MM.1S (cell line): ENCODE measurements around the gene HOXC10.

ENCODE experiments used
- DNase-seq: peaks from one replicate; pipeline ENCODE4 v3.0.0-alpha.2; 2015
- H2AFZ ChIP-seq: fragments of 300-600 bp; sonication (generic); 2 replicates; pipeline ENCODE4 v1.6.0; 2016; ENCODE audit warnings: antibody characterized with exemption, low read length
- H3F3A ChIP-seq: fragments of 300-600 bp; sonication (generic); 2 replicates; pipeline ENCODE4 v1.6.1; 2016; ENCODE audit warnings: mild to moderate bottlenecking, antibody characterized with exemption, low read length, moderate library complexity, mixed read lengths; ENCODE audit not compliant: insufficient read depth
- H3K27ac ChIP-seq: fragments of 300-600 bp; sonication (generic); 2 replicates; pipeline ENCODE4 v1.5.1; 2016; ENCODE audit warnings: mild to moderate bottlenecking, low read length
- H3K27me3 ChIP-seq: fragments of 300-600 bp; sonication (generic); replicated peaks from 2 replicates; pipeline ENCODE4 v1.6.0; 2016; ENCODE audit warnings: low read length; ENCODE audit not compliant: insufficient read depth
- H3K36me3 ChIP-seq: fragments of 300-600 bp; sonication (generic); replicated peaks from 2 replicates; pipeline ENCODE4 v1.6.1; 2016; ENCODE audit warnings: mild to moderate bottlenecking, low read length, mixed read lengths; ENCODE audit not compliant: insufficient read depth
- H3K4me1 ChIP-seq: fragments of 300-600 bp; sonication (generic); 2 replicates; pipeline ENCODE4 v1.6.1; 2016; ENCODE audit warnings: low read length, mixed read lengths
- H3K4me2 ChIP-seq: fragments of 300-600 bp; sonication (generic); 2 replicates; pipeline ENCODE4 v1.6.0; 2016; ENCODE audit warnings: low read depth, low read length
- H3K4me3 ChIP-seq: fragments of 300-600 bp; sonication (generic); 2 replicates; pipeline ENCODE4 v1.5.1; 2016; ENCODE audit warnings: low read length, mixed read lengths
- H3K79me2 ChIP-seq: fragments of 300-600 bp; sonication (generic); 2 replicates; pipeline ENCODE4 v1.6.1; 2016; ENCODE audit warnings: mixed run types, low read length, mixed read lengths
- H3K9ac ChIP-seq: fragments of 300-600 bp; sonication (generic); 2 replicates; pipeline ENCODE4 v1.6.1; 2016; ENCODE audit warnings: low read length, mixed read lengths
- H3K9me2 ChIP-seq: fragments of 300-600 bp; sonication (generic); replicated peaks from 2 replicates; pipeline ENCODE4 v1.6.1; 2016; ENCODE audit warnings: mild to moderate bottlenecking, low read length, mixed read lengths; ENCODE audit not compliant: insufficient read depth
- H3K9me3 ChIP-seq: fragments of 300-600 bp; sonication (generic); replicated peaks from 2 replicates; pipeline ENCODE4 v1.6.1; 2016; ENCODE audit warnings: mild to moderate bottlenecking, low read length, mixed read lengths; ENCODE audit not compliant: insufficient read depth
- H4K20me1 ChIP-seq: fragments of 300-600 bp; sonication (generic); 2 replicates; pipeline ENCODE4 v1.6.1; 2016; ENCODE audit warnings: mild to moderate bottlenecking, low read length, moderate library complexity, mixed read lengths; ENCODE audit not compliant: insufficient read depth
- CTCF ChIP-seq: fragments of 300-600 bp; sonication (generic); IDR thresholded peaks from 2 replicates; pipeline ENCODE4 v1.5.1; 2016; ENCODE audit warnings: antibody characterized with exemption, low read length, mixed read lengths
- EZH2 ChIP-seq: fragments of 300-600 bp; sonication (generic); optimal IDR thresholded peaks from 2 replicates; pipeline ENCODE3; 2017; ENCODE audit warnings: low read depth, mild to moderate bottlenecking, antibody characterized with exemption, low read length, mixed read lengths
- EZH2phosphoT487 ChIP-seq: fragments of 300-600 bp; sonication (generic); IDR thresholded peaks from 2 replicates; pipeline ENCODE4 v1.6.1; 2018; ENCODE audit warnings: antibody characterized with exemption, low read length

Gene HOXC10

DNA sequence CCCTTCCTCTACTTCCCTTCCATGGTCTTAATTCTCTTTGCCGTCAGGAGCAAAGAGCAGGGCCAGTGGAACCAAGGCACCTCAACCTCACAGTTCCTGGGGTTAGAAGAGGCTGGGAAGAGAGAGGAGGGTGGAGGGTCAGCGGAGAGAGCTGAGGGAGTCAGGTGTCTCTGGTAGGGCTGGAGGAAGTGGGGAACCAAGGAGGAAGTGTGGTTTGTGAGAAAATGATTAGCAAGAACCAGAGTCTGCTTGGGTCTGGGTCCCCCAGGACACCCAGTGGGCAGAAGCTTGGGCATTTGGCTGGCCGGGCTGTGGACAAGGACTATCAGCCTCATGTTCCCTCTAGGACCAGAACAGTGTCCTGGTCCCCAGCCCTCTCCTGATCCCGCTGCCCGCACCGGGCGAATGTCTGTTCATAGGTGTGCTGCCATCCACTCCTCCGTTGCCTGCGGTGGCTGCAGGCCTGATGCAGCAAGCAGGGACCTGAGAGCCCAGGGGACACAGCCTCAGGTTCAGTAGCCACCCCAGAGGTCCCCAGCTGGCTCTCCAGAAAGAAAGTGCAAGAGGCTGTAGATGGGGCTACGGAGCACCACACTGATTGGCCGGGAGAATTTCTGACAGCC is 27.9 kb upstream of the HOXC10 start:
- no peak for DNase-seq
- H3K9me3 ChIP-seq = no peaks in the 10 kb centered on the region
- H3K4me2 ChIP-seq = no peak overlapping the region
- H3K27ac ChIP-seq = no peak overlapping the region
- H3K4me3 ChIP-seq = no peak overlapping the region
- H3F3A ChIP-seq = no peaks in the 10 kb centered on the region
- H3K27me3 ChIP-seq = peaks cover 99% of the 10 kb centered on the region
- no peaks in the 10 kb centered on the region for H4K20me1 ChIP-seq
- no peak overlapping the region for H3K9ac ChIP-seq
- H3K9me2 ChIP-seq = no peaks in the 10 kb centered on the region
- no peaks in the 10 kb centered on the region for H3K36me3 ChIP-seq
- TF ChIP-seq EZH2 = no peak
- TF ChIP-seq EZH2phosphoT487 = no peak
- no peak for TF ChIP-seq CTCF
- H3K4me1 ChIP-seq = 0 out of 2 replicates have a peak, but pooled peaks cover 5% of the 10 kb centered on the region
- H3K79me2 ChIP-seq = no peaks in the 10 kb centered on the region
- H2AFZ ChIP-seq = no peak overlapping the region

- no peak overlapping the region for H2AFZ ChIP-seq
- no peak for DNase-seq
- H3K4me2 ChIP-seq = no peak overlapping the region
- no peaks in the 10 kb centered on the region for H3K9me3 ChIP-seq
- no peak overlapping the region for H3K9ac ChIP-seq
- 0 out of 2 replicates have a peak, but pooled peaks cover 5% of the 10 kb centered on the region for H3K4me1 ChIP-seq
- H4K20me1 ChIP-seq = no peaks in the 10 kb centered on the region
- no peaks in the 10 kb centered on the region for H3K9me2 ChIP-seq
- TF ChIP-seq CTCF (no peak), EZH2phosphoT487 (no peak), EZH2 (no peak)
- no peaks in the 10 kb centered on the region for H3K36me3 ChIP-seq
- H3K27me3 ChIP-seq = peaks cover 99% of the 10 kb centered on the region
- H3K79me2 ChIP-seq = no peaks in the 10 kb centered on the region
- H3F3A ChIP-seq = no peaks in the 10 kb centered on the region
- H3K4me3 ChIP-seq = no peak overlapping the region
- H3K27ac ChIP-seq = no peak overlapping the region
Measured at GRCh38 chr12:53958128-53958527, 26.8 kb upstream of the HOXC10 start.

DNA sequence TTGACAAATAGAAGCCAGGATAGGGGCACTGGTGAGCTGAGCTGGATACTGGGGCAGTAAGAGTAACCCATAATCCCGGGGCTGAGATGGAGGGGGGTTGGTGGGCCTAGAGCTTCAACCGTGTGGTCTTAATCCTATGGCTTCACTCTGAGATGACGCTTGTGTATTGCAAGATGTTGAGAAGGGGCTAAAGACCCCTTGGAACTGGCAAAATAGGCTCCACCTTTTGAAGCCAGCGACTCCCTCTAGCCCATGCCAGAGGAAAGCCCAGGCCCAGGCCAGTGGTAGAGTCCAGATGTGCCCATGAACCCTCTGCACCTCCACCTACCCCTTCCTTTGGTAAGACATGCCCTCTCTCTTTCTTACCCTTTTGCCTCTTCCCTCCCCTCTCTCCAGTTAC is 25.6 kb upstream of the HOXC10 start:
- TF ChIP-seq EZH2phosphoT487 = no peak
- no peak for TF ChIP-seq EZH2
- no peak for TF ChIP-seq CTCF
- no peak overlapping the region for H3K27ac ChIP-seq
- H4K20me1 ChIP-seq = no peaks in the 10 kb centered on the region

More for the DNA sequence above, 25.6 kb upstream of the HOXC10 start:
- Histone ChIP-seq H3F3A (no peaks in the 10 kb centered on the region), H3K9me2 (no peaks in the 10 kb centered on the region), H3K9ac (no peak overlapping the region), H3K9me3 (no peaks in the 10 kb centered on the region), H3K4me2 (no peak overlapping the region), H3K36me3 (no peaks in the 10 kb centered on the region), H3K79me2 (no peaks in the 10 kb centered on the region), H2AFZ (no peak overlapping the region), H3K4me3 (no peak overlapping the region), H3K27me3 (peaks cover 99% of the 10 kb centered on the region), H3K4me1 (0 out of 2 replicates have a peak, but pooled peaks cover 5% of the 10 kb centered on the region)
- DNase-seq = no peak
